ENCODE results near the gene ERICH4. TPM values are rescaled to one million over a fixed set of nuclear protein-coding genes. Genes with fewer than 3 reads are reported as not detected.
A peak's percentile ranks its signal among the peaks of the same experiment; 100 is the strongest.
"Not testable (repeated sequence)": the region's sequence is repeated elsewhere in the genome, so short reads cannot be mapped to it uniquely, and the experiment has no call there.

The ERICH4 gene
- total and polyA plus RNA-seq, 2 experiments from 2014 or later: not detected

GRCh38 chr19:41408256-41408655, 34.7 kb upstream of the ERICH4 start:
- H3K4me3 ChIP-seq: no peak overlapping the region
- no peaks in the 10 kb centered on the region for H4K20me1 ChIP-seq (replicated peaks; ENCODE audit: insufficient read depth)
- H3F3A ChIP-seq (replicated peaks; ENCODE audit: low read depth): peaks cover 7% of the 10 kb centered on the region; the same call in 1 of the 2 replicates
- H3K9me2 ChIP-seq (ENCODE audit: insufficient read depth): no peaks in the 10 kb centered on the region
- no peaks in the 10 kb centered on the region for H3K4me1 ChIP-seq (ENCODE audit: insufficient read depth)
- Mint-ChIP-seq H3K4me1 (peaks cover 8% of the 10 kb centered on the region), H3K27ac (no peak overlapping the region), H3K4me3 (no peak overlapping the region), H3K27me3 (ENCODE audit: insufficient read depth, low read depth, poor library complexity) (peaks cover 4% of the 10 kb centered on the region), H3K9me3 (no peaks in the 10 kb centered on the region), H3K36me3 (ENCODE audit: low read depth) (no peaks in the 10 kb centered on the region; the same call in 2 of the 3 replicates)
- H3K27ac ChIP-seq (ENCODE audit: low read depth): no peak overlapping the region
- no peaks in the 10 kb centered on the region for H3K79me2 ChIP-seq (replicated peaks; ENCODE audit: insufficient read depth)
- H3K36me3 ChIP-seq (ENCODE audit: insufficient read depth): no peaks in the 10 kb centered on the region
- TF ChIP-seq CTCF (conservative IDR thresholded peaks at IDR 0.05; ENCODE audit: low read depth in 2 of 2) (peak; percentile 20 to 56; a peak in 2 of 4 replicates), POLR2AphosphoS5 (IDR thresholded peaks at IDR 0.05; ENCODE audit: low read depth) (no peak)
- no peaks in the 10 kb centered on the region for H3K27me3 ChIP-seq (ENCODE audit: insufficient read depth)
- peak; percentile 57 for DNase-seq (ENCODE audit: low spot score)
- H3K4me2 ChIP-seq: no peak overlapping the region
- H2AFZ ChIP-seq: no peak overlapping the region
- ATAC-seq: peak; percentile 81

- not testable (repeated sequence) for H3F3A ChIP-seq (replicated peaks; ENCODE audit: low read depth); H2AFZ ChIP-seq; H3K79me2 ChIP-seq (replicated peaks; ENCODE audit: insufficient read depth); H3K4me2 ChIP-seq; H3K4me1 Mint-ChIP-seq; H3K4me1 ChIP-seq (ENCODE audit: insufficient read depth); H3K4me3 Mint-ChIP-seq; H3K27me3 ChIP-seq (ENCODE audit: insufficient read depth); DNase-seq (ENCODE audit: low spot score); H3K27ac ChIP-seq (ENCODE audit: low read depth); H3K36me3 Mint-ChIP-seq (ENCODE audit: low read depth); H3K4me3 ChIP-seq; H3K36me3 ChIP-seq (ENCODE audit: insufficient read depth); H3K27ac Mint-ChIP-seq; H3K27me3 Mint-ChIP-seq (ENCODE audit: insufficient read depth, low read depth, poor library complexity); H3K9me3 Mint-ChIP-seq; H3K9me2 ChIP-seq (ENCODE audit: insufficient read depth); ATAC-seq; H4K20me1 ChIP-seq (replicated peaks; ENCODE audit: insufficient read depth)
Observed at GRCh38 chr19:41408846-41409245, 34.1 kb upstream of the ERICH4 start.

- no peak overlapping the region for H3K27ac Mint-ChIP-seq
- ATAC-seq (no peak), DNase-seq (ENCODE audit: low spot score) (no peak)
- no peaks in the 10 kb centered on the region for H3K27me3 ChIP-seq (ENCODE audit: insufficient read depth)
- no peaks in the 10 kb centered on the region for H3K4me1 ChIP-seq (ENCODE audit: insufficient read depth)
- H2AFZ ChIP-seq: no peak overlapping the region
- no peak overlapping the region for H3K27ac ChIP-seq (ENCODE audit: low read depth)
- H3K4me3 Mint-ChIP-seq: no peak overlapping the region
- H3K79me2 ChIP-seq (replicated peaks; ENCODE audit: insufficient read depth): no peaks in the 10 kb centered on the region
- no peaks in the 10 kb centered on the region for H3K9me3 Mint-ChIP-seq
- H3K36me3 Mint-ChIP-seq (ENCODE audit: low read depth): peaks cover under 1% of the 10 kb centered on the region; the same call in 2 of the 3 replicates
- H3K4me3 ChIP-seq: no peak overlapping the region
- H3K9me2 ChIP-seq (ENCODE audit: insufficient read depth): no peaks in the 10 kb centered on the region
- no peak overlapping the region for H3K4me2 ChIP-seq
- H3K36me3 ChIP-seq (ENCODE audit: insufficient read depth): no peaks in the 10 kb centered on the region
- H4K20me1 ChIP-seq (replicated peaks; ENCODE audit: insufficient read depth): no peaks in the 10 kb centered on the region
- peaks cover 8% of the 10 kb centered on the region for H3K4me1 Mint-ChIP-seq
- peaks cover 4% of the 10 kb centered on the region for H3K27me3 Mint-ChIP-seq (ENCODE audit: insufficient read depth, low read depth, poor library complexity)
- peaks cover 7% of the 10 kb centered on the region; the same call in 1 of the 2 replicates for H3F3A ChIP-seq (replicated peaks; ENCODE audit: low read depth)
- TF ChIP-seq STAT1 (IDR thresholded peaks at IDR 0.05; ENCODE audit: unreplicated experiment) (no peak), EZH2phosphoT487 (IDR thresholded peaks at IDR 0.05; ENCODE audit: unreplicated experiment) (no peak), CTCF (conservative IDR thresholded peaks at IDR 0.05; ENCODE audit: low read depth in 2 of 2) (no peak), REST (IDR thresholded peaks at IDR 0.05; ENCODE audit: unreplicated experiment) (no peak), EZH2 (IDR thresholded peaks at IDR 0.05; ENCODE audit: low read depth, unreplicated experiment) (no peak), ZNF331 (CRISPR knock-in tag; IDR thresholded peaks at IDR 0.05; ENCODE audit: low read depth) (no peak), POLR2AphosphoS5 (IDR thresholded peaks at IDR 0.05; ENCODE audit: low read depth) (no peak)
Observed at GRCh38 chr19:41409288-41409687, 33.7 kb upstream of the ERICH4 start.

Data from GM23338 (cell line).